Subcutaneous abdominal adipose tissue (tissue), 5 donors: Measurements from ENCODE around the gene REN.

Source experiments
- H3K27ac ChIP-seq: one replicate; pipeline ENCODE4 v1.7.0; 2013; ENCODE audit warnings: low read depth, mild to moderate bottlenecking, inconsistent platforms, low read length, moderate library complexity
- H3K27me3 ChIP-seq, 5 donors: one replicate each; pipeline ENCODE4 v1.7.0; 2013; ENCODE audit warnings: low read length in 5 of 5, inconsistent platforms in 1 of 5; ENCODE audit not compliant: control insufficient read depth in 5 of 5, insufficient read depth in 4 of 5
- H3K36me3 ChIP-seq, 5 donors: one replicate each; pipeline ENCODE4 v1.7.0; 2013; ENCODE audit warnings: low read length in 5 of 5; ENCODE audit not compliant: control insufficient read depth in 5 of 5, insufficient read depth in 5 of 5
- H3K4me1 ChIP-seq, 5 donors: one replicate each; pipeline ENCODE4 v1.7.0; 2013; ENCODE audit warnings: low read length in 5 of 5, mild to moderate bottlenecking in 3 of 5, moderate library complexity in 1 of 5; ENCODE audit not compliant: control insufficient read depth in 5 of 5, insufficient read depth in 5 of 5
- H3K4me3 ChIP-seq, 5 donors: one replicate each; pipeline ENCODE4 v1.7.0; 2013; ENCODE audit warnings: low read length in 5 of 5, low read depth in 1 of 5
- H3K9ac ChIP-seq, 5 donors: one replicate each; pipeline ENCODE4 v1.7.0; 2013; ENCODE audit warnings: low read length in 5 of 5, mild to moderate bottlenecking in 4 of 5, moderate library complexity in 3 of 5
- H3K9me3 ChIP-seq, 5 donors: one replicate each; pipeline ENCODE4 v1.7.0; 2013; ENCODE audit warnings: low read length in 5 of 5; ENCODE audit not compliant: control insufficient read depth in 5 of 5
- donor health status: healthy.
- donor health status: healthy.
- donor health status: healthy.
- donor health status: healthy.
- donor health status: healthy.

The REN gene

GRCh38 chr1:204113896-204114295 is 52.2 kb downstream of the REN start:
- H3K4me3 ChIP-seq, result no peak overlapping the region
- H3K36me3 ChIP-seq, result peaks cover 0 to 33% (median 26%) of the 10 kb centered on the region in 5 donors
- H3K27me3 ChIP-seq, result no peaks in the 10 kb centered on the region
- no peak overlapping the region for H3K9ac ChIP-seq
- no peaks in the 10 kb centered on the region for H3K9me3 ChIP-seq
- H3K27ac ChIP-seq, result no peak overlapping the region
- peaks cover 4 to 32% (median 7%) of the 10 kb centered on the region in 5 donors for H3K4me1 ChIP-seq

- H3K9ac ChIP-seq, result no peak overlapping the region
- no peaks in the 10 kb centered on the region for H3K9me3 ChIP-seq
- H3K27me3 ChIP-seq, result no peaks in the 10 kb centered on the region
- H3K4me1 ChIP-seq, result peaks cover 4 to 40% (median 7%) of the 10 kb centered on the region in 5 donors
- H3K27ac ChIP-seq, result no peak overlapping the region
- H3K4me3 ChIP-seq, result no peak overlapping the region
- peaks cover 0 to 25% (median 19%) of the 10 kb centered on the region in 5 donors for H3K36me3 ChIP-seq
These were observed 53.0 kb downstream of the REN start for GRCh38 chr1:204112876-204113730.

GRCh38 chr1:204110894-204111633 is 55.1 kb downstream of the REN start:
- H3K4me1 ChIP-seq, result peaks cover 4 to 51% (median 7%) of the 10 kb centered on the region in 5 donors
- H3K9ac ChIP-seq, result no peak overlapping the region
- no peak overlapping the region for H3K27ac ChIP-seq
- peaks cover 0 to 9% (median 6%) of the 10 kb centered on the region in 5 donors for H3K36me3 ChIP-seq
- H3K27me3 ChIP-seq, result no peaks in the 10 kb centered on the region
- no peaks in the 10 kb centered on the region for H3K9me3 ChIP-seq
- H3K4me3 ChIP-seq, result no peak overlapping the region

- no peaks in the 10 kb centered on the region for H3K9me3 ChIP-seq
- peak overlapping the region in 1 of 5 donors; percentile 30 for H3K9ac ChIP-seq
- peaks cover 0 to 2% (median 0%) of the 10 kb centered on the region in 5 donors for H3K36me3 ChIP-seq
- no peaks in the 10 kb centered on the region for H3K27me3 ChIP-seq
- peak overlapping the region in 1 of 5 donors; percentile 18 for H3K4me3 ChIP-seq
- peaks cover 10 to 58% (median 16%) of the 10 kb centered on the region in 5 donors for H3K4me1 ChIP-seq
- H3K27ac ChIP-seq, result no peak overlapping the region
These were observed 57.6 kb downstream of the REN start for GRCh38 chr1:204108312-204109141.

- no peaks in the 10 kb centered on the region for H3K27me3 ChIP-seq
- no peak overlapping the region for H3K4me3 ChIP-seq
- H3K9ac ChIP-seq, result no peak overlapping the region
- no peaks in the 10 kb centered on the region for H3K36me3 ChIP-seq
- H3K9me3 ChIP-seq, result no peaks in the 10 kb centered on the region
- no peak overlapping the region for H3K27ac ChIP-seq
- peaks cover 14 to 61% (median 22%) of the 10 kb centered on the region in 5 donors for H3K4me1 ChIP-seq
These were observed 58.2 kb downstream of the REN start for GRCh38 chr1:204107892-204108291.

- no peak overlapping the region for H3K27ac ChIP-seq
- no peaks in the 10 kb centered on the region for H3K9me3 ChIP-seq
- H3K36me3 ChIP-seq, result no peaks in the 10 kb centered on the region
- no peak overlapping the region for H3K4me3 ChIP-seq
- H3K9ac ChIP-seq, result no peak overlapping the region
- no peaks in the 10 kb centered on the region for H3K27me3 ChIP-seq
- peaks cover 17 to 66% (median 33%) of the 10 kb centered on the region in 5 donors for H3K4me1 ChIP-seq
These were observed 59.3 kb downstream of the REN start for GRCh38 chr1:204106825-204107224.

- H3K36me3 ChIP-seq, result no peaks in the 10 kb centered on the region
- H3K9ac ChIP-seq, result no peak overlapping the region
- H3K27me3 ChIP-seq, result no peaks in the 10 kb centered on the region
- H3K4me3 ChIP-seq, result no peak overlapping the region
- H3K27ac ChIP-seq, result peak overlapping the region; percentile 75
- H3K9me3 ChIP-seq, result no peaks in the 10 kb centered on the region
- peaks cover 15 to 73% (median 41%) of the 10 kb centered on the region in 5 donors for H3K4me1 ChIP-seq
These were observed 61.0 kb downstream of the REN start for GRCh38 chr1:204105131-204105515.
